BLaER1 treated with 17β-estradiol and CSF1 and Interleukin-3, amounts not matched to agents 10 nM and 100 nM (cell line): ENCODE results near the gene SH2D3A.

Experiments used
- H3K27ac ChIP-seq, 11 experiments: shearing (Covaris generic); formaldehyde crosslinking; 2 replicates each; pipeline ENCODE4 v1.8.1; 2022
- H3K27me3 ChIP-seq, 11 experiments: shearing (Covaris generic); formaldehyde crosslinking; 2 replicates each; pipeline ENCODE4 v1.8.1; 2022
- H3K36me3 ChIP-seq, 11 experiments: shearing (Covaris generic); formaldehyde crosslinking; 2 replicates each; pipeline ENCODE4 v1.8.1; 2022
- H3K4me1 ChIP-seq, 10 experiments: shearing (Covaris generic); formaldehyde crosslinking; 2 replicates each; pipeline ENCODE4 v1.8.1; 2022
- H3K4me2 ChIP-seq, 11 experiments: shearing (Covaris generic); formaldehyde crosslinking; 2 replicates each; pipeline ENCODE4 v1.8.1; 2022
- H3K4me3 ChIP-seq, 10 experiments: shearing (Covaris generic); formaldehyde crosslinking; 2 replicates each; pipeline ENCODE4 v1.8.1; 2022
- H3K9ac ChIP-seq, 11 experiments: shearing (Covaris generic); formaldehyde crosslinking; 2 replicates each; pipeline ENCODE4 v1.8.1; 2022
- H3K9me3 ChIP-seq, 11 experiments: shearing (Covaris generic); formaldehyde crosslinking; replicated peaks in 1 of 11; 2 replicates each; pipeline ENCODE4 v1.8.1; 2022
- H4K20me1 ChIP-seq, 11 experiments: shearing (Covaris generic); formaldehyde crosslinking; 2 replicates each; pipeline ENCODE4 v1.8.1; 2022
- Cebpa-rat ChIP-seq, 11 experiments: shearing (Covaris generic); IDR thresholded peaks; 2 replicates each; pipeline ENCODE4 v1.8.1; 2022

Gene SH2D3A

GRCh38 chr19:6739390-6739882, 27.8 kb downstream of the SH2D3A start, which contains the start of gene TRIP10:
Gene TRIP10 (plus strand): TSS chr19:6739680. CDS start chr19:6739762, 82 bp downstream.
- Histone ChIP-seq H3K9me3 (no peaks in the 10 kb centered on the region), H4K20me1 (peaks cover 0 to 43% (median 5%) of the 10 kb centered on the region in 11 experiments; a peak in 9 of 22 replicates), H3K9ac (peak within 1 kb of the TSS; percentile 69 to 89 (median 84)), H3K27me3 (no peaks in the 10 kb centered on the region), H3K4me1 (peaks cover 36 to 53% (median 46%) of the 10 kb centered on the region in 10 experiments), H3K4me2 (peak within 1 kb of the TSS; percentile 91 to 100 (median 99)), H3K27ac (peak within 1 kb of the TSS; percentile 63 to 98 (median 79)), H3K4me3 (peak within 1 kb of the TSS; percentile 72 to 98 (median 85)), H3K36me3 (peaks cover 14 to 33% (median 22%) of the 10 kb centered on the region in 11 experiments)
- TF ChIP-seq Cebpa-rat (IDR thresholded peaks at IDR 0.05): no peak

- Histone ChIP-seq H3K36me3 (peaks cover 9 to 33% (median 21%) of the 10 kb centered on the region in 11 experiments), H3K4me2 (peak overlapping the region; percentile 79 to 97 (median 95)), H4K20me1 (peaks cover 0 to 39% (median 5%) of the 10 kb centered on the region in 11 experiments; a peak in 9 of 22 replicates), H3K27me3 (no peaks in the 10 kb centered on the region), H3K4me3 (peak overlapping the region; percentile 32 to 60 (median 48); a peak in 19 of 20 replicates), H3K4me1 (peaks cover 36 to 53% (median 46%) of the 10 kb centered on the region in 10 experiments), H3K9ac (peak overlapping the region; percentile 52 to 76 (median 67)), H3K27ac (peak overlapping the region; percentile 61 to 98 (median 79); a peak in 21 of 22 replicates), H3K9me3 (no peaks in the 10 kb centered on the region)
- TF ChIP-seq Cebpa-rat (IDR thresholded peaks at IDR 0.05): no peak
Measured at GRCh38 chr19:6738787-6739389, 28.3 kb downstream of the SH2D3A start.

- Histone ChIP-seq H3K4me3 (peak overlapping the region in 7 of 10 experiments; percentile 11 to 60 (median 50); a peak in 11 of 20 replicates), H3K36me3 (peaks cover 5 to 33% (median 22%) of the 10 kb centered on the region in 11 experiments; a peak in 20 of 22 replicates), H3K27ac (peak overlapping the region; percentile 61 to 98 (median 79)), H4K20me1 (peaks cover 0 to 40% (median 5%) of the 10 kb centered on the region in 11 experiments; a peak in 9 of 22 replicates), H3K4me1 (peaks cover 36 to 53% (median 46%) of the 10 kb centered on the region in 10 experiments), H3K9me3 (no peaks in the 10 kb centered on the region), H3K27me3 (no peaks in the 10 kb centered on the region), H3K9ac (peak overlapping the region; percentile 52 to 76 (median 67); a peak in 21 of 22 replicates), H3K4me2 (peak overlapping the region; percentile 79 to 97 (median 95))
- peak in 4 of 11 experiments; percentile 17 to 67 (median 49); a peak in 4 of 22 replicates for TF ChIP-seq Cebpa-rat (IDR thresholded peaks at IDR 0.05)
Measured at GRCh38 chr19:6737873-6738786, 29.1 kb downstream of the SH2D3A start.

- Histone ChIP-seq H3K4me1 (peaks cover 36 to 53% (median 46%) of the 10 kb centered on the region in 10 experiments), H3K27me3 (no peaks in the 10 kb centered on the region), H4K20me1 (peaks cover 0 to 39% (median 5%) of the 10 kb centered on the region in 11 experiments; a peak in 7 of 22 replicates), H3K9ac (peak within 1 kb of the TSS; percentile 91 to 98 (median 96)), H3K9me3 (no peaks in the 10 kb centered on the region), H3K4me2 (peak within 1 kb of the TSS; percentile 90 to 98 (median 96)), H3K4me3 (peak within 1 kb of the TSS; percentile 78 to 97 (median 88)), H3K27ac (peak within 1 kb of the TSS; percentile 92 to 99 (median 97)), H3K36me3 (peaks cover 6 to 33% (median 22%) of the 10 kb centered on the region in 11 experiments; a peak in 20 of 22 replicates)
- no peak for TF ChIP-seq Cebpa-rat (IDR thresholded peaks at IDR 0.05)
Measured at GRCh38 chr19:6737284-6737872, 29.9 kb downstream of the SH2D3A start, which contains the start of gene GPR108. Gene GPR108 (minus strand): TSS chr19:6737580. CDS start chr19:6737576, 4 bp downstream.

GRCh38 chr19:6736917-6737283, 30.3 kb downstream of the SH2D3A start:
- Histone ChIP-seq H3K27me3 (no peaks in the 10 kb centered on the region), H3K27ac (peak overlapping the region; percentile 92 to 99 (median 97)), H3K4me1 (peaks cover 36 to 53% (median 46%) of the 10 kb centered on the region in 10 experiments), H4K20me1 (peaks cover 0 to 36% (median 5%) of the 10 kb centered on the region in 11 experiments; a peak in 7 of 22 replicates), H3K9me3 (no peaks in the 10 kb centered on the region), H3K9ac (peak overlapping the region; percentile 91 to 98 (median 96)), H3K4me2 (peak overlapping the region; percentile 79 to 98 (median 90)), H3K4me3 (peak overlapping the region; percentile 78 to 97 (median 88)), H3K36me3 (peaks cover 9 to 37% (median 26%) of the 10 kb centered on the region in 11 experiments; a peak in 20 of 22 replicates)
- no peak for TF ChIP-seq Cebpa-rat (IDR thresholded peaks at IDR 0.05)

- Histone ChIP-seq H4K20me1 (peaks cover 0 to 31% (median under 1%) of the 10 kb centered on the region in 11 experiments; a peak in 7 of 22 replicates), H3K4me1 (peaks cover 31 to 48% (median 41%) of the 10 kb centered on the region in 10 experiments), H3K36me3 (peaks cover 9 to 42% (median 29%) of the 10 kb centered on the region in 11 experiments; a peak in 20 of 22 replicates), H3K9ac (peak overlapping the region; percentile 91 to 98 (median 96)), H3K27ac (peak overlapping the region; percentile 92 to 99 (median 97); a peak in 21 of 22 replicates), H3K4me2 (peak overlapping the region; percentile 79 to 98 (median 90)), H3K9me3 (no peaks in the 10 kb centered on the region), H3K4me3 (peak overlapping the region; percentile 78 to 97 (median 88)), H3K27me3 (no peaks in the 10 kb centered on the region)
- TF ChIP-seq Cebpa-rat (IDR thresholded peaks at IDR 0.05): no peak
Measured at GRCh38 chr19:6736169-6736916, 30.9 kb downstream of the SH2D3A start.

- H4K20me1 ChIP-seq: peaks cover 0 to 31% (median 0%) of the 10 kb centered on the region in 11 experiments; a peak in 6 of 22 replicates
- H3K4me1 ChIP-seq: peaks cover 27 to 38% (median 33%) of the 10 kb centered on the region in 10 experiments
- peak overlapping the region; percentile 79 to 98 (median 90) for H3K4me2 ChIP-seq
- no peaks in the 10 kb centered on the region for H3K27me3 ChIP-seq
- H3K4me3 ChIP-seq: peak overlapping the region in 8 of 10 experiments; percentile 78 to 97 (median 88); a peak in 13 of 20 replicates
- TF ChIP-seq Cebpa-rat (IDR thresholded peaks at IDR 0.05): no peak
- H3K36me3 ChIP-seq: peaks cover 9 to 45% (median 29%) of the 10 kb centered on the region in 11 experiments; a peak in 20 of 22 replicates
- peak overlapping the region in 10 of 11 experiments; percentile 92 to 99 (median 97); a peak in 15 of 22 replicates for H3K27ac ChIP-seq
- no peaks in the 10 kb centered on the region for H3K9me3 ChIP-seq
- H3K9ac ChIP-seq: peak overlapping the region; percentile 91 to 98 (median 96)
Measured at GRCh38 chr19:6735181-6735911, 31.9 kb downstream of the SH2D3A start.
